ENCODE data around the gene RPGRIP1L.
A peak's percentile ranks its signal among the peaks of the same experiment; 100 is the strongest.

DNA sequence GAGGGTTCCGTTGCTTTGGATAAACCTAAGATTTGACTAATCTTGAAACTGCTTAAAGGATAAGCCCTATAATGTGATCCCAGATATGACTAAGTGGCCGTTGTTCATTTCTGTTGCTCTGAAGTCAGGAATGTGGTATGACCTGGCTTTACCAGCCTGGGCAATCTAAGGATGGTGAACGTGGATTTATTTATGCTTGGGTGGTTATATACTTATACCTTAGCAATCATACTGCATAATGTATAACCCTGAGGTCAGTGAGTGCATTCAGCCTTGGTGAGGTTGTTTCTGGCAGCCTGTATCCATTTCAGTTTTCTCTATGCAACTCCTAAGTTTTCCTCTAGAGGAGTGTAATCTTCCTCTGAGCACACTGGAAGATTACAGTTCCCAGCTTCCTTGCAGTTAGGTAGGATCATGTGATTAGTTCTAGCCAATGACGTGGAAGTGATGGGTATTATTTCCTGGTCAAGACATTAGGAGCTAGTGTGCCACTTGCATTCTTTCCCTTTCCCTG is 42.2 kb upstream of the RPGRIP1L start:
- TF ChIP-seq POLR2AphosphoS5 (IDR thresholded peaks at IDR 0.05; ENCODE audit: control insufficient read depth, insufficient read depth, low read depth, low read length), result no peak
- no peak for TF ChIP-seq HDAC2 (IDR thresholded peaks at IDR 0.05)
- TF ChIP-seq IRF2 (CRISPR knock-in tag; IDR thresholded peaks at IDR 0.05), result no peak
- TF ChIP-seq PRPF4 (IDR thresholded peaks at IDR 0.05; ENCODE audit: insufficient read depth, low read depth, low read length, poor library complexity, severe bottlenecking), result no peak
- no peak for TF ChIP-seq ARID2 (IDR thresholded peaks at IDR 0.05)
- TF ChIP-seq, protein P1, sequence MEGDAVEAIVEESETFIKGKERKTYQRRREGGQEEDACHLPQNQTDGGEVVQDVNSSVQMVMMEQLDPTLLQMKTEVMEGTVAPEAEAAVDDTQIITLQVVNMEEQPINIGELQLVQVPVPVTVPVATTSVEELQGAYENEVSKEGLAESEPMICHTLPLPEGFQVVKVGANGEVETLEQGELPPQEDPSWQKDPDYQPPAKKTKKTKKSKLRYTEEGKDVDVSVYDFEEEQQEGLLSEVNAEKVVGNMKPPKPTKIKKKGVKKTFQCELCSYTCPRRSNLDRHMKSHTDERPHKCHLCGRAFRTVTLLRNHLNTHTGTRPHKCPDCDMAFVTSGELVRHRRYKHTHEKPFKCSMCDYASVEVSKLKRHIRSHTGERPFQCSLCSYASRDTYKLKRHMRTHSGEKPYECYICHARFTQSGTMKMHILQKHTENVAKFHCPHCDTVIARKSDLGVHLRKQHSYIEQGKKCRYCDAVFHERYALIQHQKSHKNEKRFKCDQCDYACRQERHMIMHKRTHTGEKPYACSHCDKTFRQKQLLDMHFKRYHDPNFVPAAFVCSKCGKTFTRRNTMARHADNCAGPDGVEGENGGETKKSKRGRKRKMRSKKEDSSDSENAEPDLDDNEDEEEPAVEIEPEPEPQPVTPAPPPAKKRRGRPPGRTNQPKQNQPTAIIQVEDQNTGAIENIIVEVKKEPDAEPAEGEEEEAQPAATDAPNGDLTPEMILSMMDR (IDR thresholded peaks at IDR 0.05 in 2 of 3, conservative IDR thresholded peaks at IDR 0.05 in 1 of 3; ENCODE audit: insufficient read depth in 2 of 3, low read depth in 1 of 3, low read length in 3 of 3), result peak in 1 of 3 experiments; percentile 11; a peak in 1 of 6 replicates
- no peak for TF ChIP-seq HMG20B (CRISPR knock-in tag; IDR thresholded peaks at IDR 0.05)
- no peak for TF ChIP-seq NRF1 (conservative IDR thresholded peaks at IDR 0.05 in 1 of 2, IDR thresholded peaks at IDR 0.05 in 1 of 2)
- TF ChIP-seq, protein P2, sequence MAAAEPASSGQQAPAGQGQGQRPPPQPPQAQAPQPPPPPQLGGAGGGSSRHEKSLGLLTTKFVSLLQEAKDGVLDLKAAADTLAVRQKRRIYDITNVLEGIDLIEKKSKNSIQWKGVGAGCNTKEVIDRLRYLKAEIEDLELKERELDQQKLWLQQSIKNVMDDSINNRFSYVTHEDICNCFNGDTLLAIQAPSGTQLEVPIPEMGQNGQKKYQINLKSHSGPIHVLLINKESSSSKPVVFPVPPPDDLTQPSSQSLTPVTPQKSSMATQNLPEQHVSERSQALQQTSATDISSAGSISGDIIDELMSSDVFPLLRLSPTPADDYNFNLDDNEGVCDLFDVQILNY (CRISPR knock-in tag; IDR thresholded peaks at IDR 0.05), result no peak
- 0 out of 4 replicates have a peak, but pooled peaks of 1 of the 2 experiments have one; percentile 7 for TF ChIP-seq RAD21 (CRISPR knock-in tag; conservative IDR thresholded peaks at IDR 0.05 in 1 of 2, IDR thresholded peaks at IDR 0.05 in 1 of 2)
- TF ChIP-seq MTF1 (CRISPR knock-in tag; IDR thresholded peaks at IDR 0.05; ENCODE audit: borderline replicate concordance), result no peak
- TF ChIP-seq, protein P3, sequence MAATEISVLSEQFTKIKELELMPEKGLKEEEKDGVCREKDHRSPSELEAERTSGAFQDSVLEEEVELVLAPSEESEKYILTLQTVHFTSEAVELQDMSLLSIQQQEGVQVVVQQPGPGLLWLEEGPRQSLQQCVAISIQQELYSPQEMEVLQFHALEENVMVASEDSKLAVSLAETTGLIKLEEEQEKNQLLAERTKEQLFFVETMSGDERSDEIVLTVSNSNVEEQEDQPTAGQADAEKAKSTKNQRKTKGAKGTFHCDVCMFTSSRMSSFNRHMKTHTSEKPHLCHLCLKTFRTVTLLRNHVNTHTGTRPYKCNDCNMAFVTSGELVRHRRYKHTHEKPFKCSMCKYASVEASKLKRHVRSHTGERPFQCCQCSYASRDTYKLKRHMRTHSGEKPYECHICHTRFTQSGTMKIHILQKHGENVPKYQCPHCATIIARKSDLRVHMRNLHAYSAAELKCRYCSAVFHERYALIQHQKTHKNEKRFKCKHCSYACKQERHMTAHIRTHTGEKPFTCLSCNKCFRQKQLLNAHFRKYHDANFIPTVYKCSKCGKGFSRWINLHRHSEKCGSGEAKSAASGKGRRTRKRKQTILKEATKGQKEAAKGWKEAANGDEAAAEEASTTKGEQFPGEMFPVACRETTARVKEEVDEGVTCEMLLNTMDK (IDR thresholded peaks at IDR 0.05; ENCODE audit: borderline replicate concordance, insufficient read depth, low read depth, low read length, poor library complexity, severe bottlenecking), result no peak
- TF ChIP-seq MYC (IDR thresholded peaks at IDR 0.05; ENCODE audit: low read depth, low read length), result no peak
- no peak for TF ChIP-seq MYC (CRISPR knock-in tag; IDR thresholded peaks at IDR 0.05; ENCODE audit: borderline replicate concordance, low read depth)
- TF ChIP-seq SPI1 (IDR thresholded peaks at IDR 0.05; ENCODE audit: borderline replicate concordance, low read depth, low read length), result no peak
